Neuronal stem cell (in vitro differentiated cells): ENCODE results near the gene HAUS2.

Experiments
- DNase-seq: peaks from one replicate; pipeline ENCODE4 v3.0.0-alpha.2; 2013; ENCODE audit warnings: low spot score
- H2AFZ ChIP-seq: one replicate; pipeline ENCODE4 v1.6.1; 2013; ENCODE audit warnings: mild to moderate bottlenecking, low read length, inconsistent platforms
- H2AK5ac ChIP-seq: 2 replicates; pipeline ENCODE4 v1.6.1; 2013; ENCODE audit warnings: low read depth, mild to moderate bottlenecking, inconsistent platforms, low read length, moderate library complexity, mixed read lengths
- H2BK120ac ChIP-seq: 2 replicates; pipeline ENCODE4 v1.6.1; 2013; ENCODE audit warnings: low read depth, mild to moderate bottlenecking, inconsistent platforms, low read length, moderate library complexity, mixed read lengths
- H2BK12ac ChIP-seq: one replicate; pipeline ENCODE4 v1.6.1; 2013; ENCODE audit warnings: low read length, inconsistent platforms
- H2BK15ac ChIP-seq: 2 replicates; pipeline ENCODE4 v1.6.1; 2013; ENCODE audit warnings: mild to moderate bottlenecking, low read length, inconsistent platforms, mixed read lengths
- H2BK5ac ChIP-seq: one replicate; pipeline ENCODE4 v1.6.1; 2013; ENCODE audit warnings: inconsistent platforms, mild to moderate bottlenecking, low read length, moderate library complexity
- H3K14ac ChIP-seq: one replicate; pipeline ENCODE4 v1.6.1; 2013; ENCODE audit warnings: low read length, inconsistent platforms
- H3K18ac ChIP-seq: 2 replicates; pipeline ENCODE4 v1.6.1; 2013; ENCODE audit warnings: low read length, inconsistent platforms
- H3K23ac ChIP-seq: 2 replicates; pipeline ENCODE4 v1.6.1; 2013; ENCODE audit warnings: low read depth, mild to moderate bottlenecking, mixed read lengths, low read length, inconsistent platforms; ENCODE audit not compliant: poor library complexity
- H3K27ac ChIP-seq: replicated peaks from 3 replicates; pipeline ENCODE4 v1.5.1; 2013; ENCODE audit warnings: low read length, inconsistent platforms
- H3K27me3 ChIP-seq, 3 experiments: 2 replicates each; pipeline ENCODE4 v1.6.1; 2013; ENCODE audit warnings: low read length in 3 of 3, mild to moderate bottlenecking in 2 of 3, inconsistent platforms in 1 of 3, low read depth in 1 of 3, mixed read lengths in 1 of 3, moderate library complexity in 1 of 3; ENCODE audit not compliant: control insufficient read depth in 3 of 3, insufficient read depth in 3 of 3
- H3K36me3 ChIP-seq, 2 donors: replicated peaks in 1 of 2; 2 replicates each; pipeline ENCODE4 v1.6.1; 2013; ENCODE audit warnings: low read length in 2 of 2; ENCODE audit not compliant: control insufficient read depth in 2 of 2, insufficient read depth in 2 of 2
- H3K4ac ChIP-seq: 2 replicates; pipeline ENCODE4 v1.6.1; 2013; ENCODE audit warnings: inconsistent platforms, mild to moderate bottlenecking, low read length, moderate library complexity
- H3K4me1 ChIP-seq, 2 donors: 1 replicate in 1 of 2; 2 replicates in 1 of 2; pipeline ENCODE4 v1.6.1; 2013; ENCODE audit warnings: low read length in 2 of 2, low read depth in 1 of 2; ENCODE audit not compliant: control insufficient read depth in 2 of 2, insufficient read depth in 1 of 2
- H3K4me2 ChIP-seq: one replicate; pipeline ENCODE4 v1.6.1; 2013; ENCODE audit warnings: mild to moderate bottlenecking, low read length, inconsistent platforms; ENCODE audit not compliant: insufficient read depth, poor library complexity, severe bottlenecking
- H3K4me3 ChIP-seq, 2 donors: 2 replicates each; pipeline ENCODE4 v1.5.1; 2013; ENCODE audit warnings: low read length in 2 of 2, mild to moderate bottlenecking in 2 of 2, inconsistent platforms in 1 of 2, moderate library complexity in 1 of 2
- H3K79me1 ChIP-seq: one replicate; pipeline ENCODE4 v1.6.1; 2013; ENCODE audit warnings: low read depth, mild to moderate bottlenecking, inconsistent platforms, low read length, moderate library complexity
- H3K9ac ChIP-seq: one replicate; pipeline ENCODE4 v1.6.1; 2013; ENCODE audit warnings: mild to moderate bottlenecking, low read depth, low read length, inconsistent platforms; ENCODE audit not compliant: poor library complexity
- H3K9me3 ChIP-seq, 2 donors: replicated peaks in 1 of 2; 2 replicates each; pipeline versions ENCODE3 to v1.6.1; 2013; ENCODE audit warnings: low read length in 2 of 2, mild to moderate bottlenecking in 2 of 2, inconsistent platforms in 1 of 2, low read depth in 1 of 2, mixed read lengths in 1 of 2, moderate library complexity in 1 of 2; ENCODE audit not compliant: control insufficient read depth in 2 of 2, insufficient read depth in 1 of 2
- H4K8ac ChIP-seq: one replicate; pipeline ENCODE4 v1.6.1; 2013; ENCODE audit warnings: low read depth, mild to moderate bottlenecking, inconsistent platforms, low read length, moderate library complexity
- H4K91ac ChIP-seq: one replicate; pipeline ENCODE4 v1.6.1; 2013; ENCODE audit warnings: low read length, low read depth, mild to moderate bottlenecking, inconsistent platforms; ENCODE audit not compliant: poor library complexity
- WGBS, 2 donors: extraction: QIAGEN DNeasy Blood & Tissue Kit; methylation state at CpG; one replicate each; pipeline ENCODE4 v1.1.7; 2013; ENCODE audit warnings: missing lambda C conversion rate in 2 of 2, mixed read lengths in 1 of 2; ENCODE audit not compliant: insufficient read length in 2 of 2, insufficient replicate concordance in 1 of 2; ENCODE audit errors: extremely low coverage in 2 of 2; 5-methylcytosine and 5-hydroxymethylcytosine counted together

HAUS2 gene

GRCh38 chr15:42608752-42609488 is 60.3 kb downstream of the HAUS2 start:
- Histone ChIP-seq H3K27ac (no peak overlapping the region), H3K18ac (no peak overlapping the region), H4K91ac (no peak overlapping the region), H3K9ac (no peak overlapping the region), H2AFZ (no peak overlapping the region), H4K8ac (no peak overlapping the region), H3K27me3 (no peaks in the 10 kb centered on the region), H2BK12ac (no peak overlapping the region), H3K4me2 (no peak overlapping the region), H2AK5ac (no peak overlapping the region), H3K14ac (no peak overlapping the region), H3K23ac (no peak overlapping the region), H2BK120ac (no peak overlapping the region), H3K36me3 (peaks cover 0 to 28% of the 10 kb centered on the region in 2 donors), H3K4ac (no peak overlapping the region), H2BK5ac (no peak overlapping the region), H2BK15ac (no peak overlapping the region), H3K4me1 (peaks cover 0 to 4% of the 10 kb centered on the region in 2 donors), H3K79me1 (no peaks in the 10 kb centered on the region), H3K9me3 (no peaks in the 10 kb centered on the region), H3K4me3 (no peak overlapping the region)
- no CpG with 5 or more reads among the region's 7 CpGs for WGBS, 2 donors
- no peak for DNase-seq

- H3K27ac ChIP-seq = no peak overlapping the region
- no peaks in the 10 kb centered on the region for H3K9me3 ChIP-seq
- no peak overlapping the region for H2AK5ac ChIP-seq
- H3K18ac ChIP-seq = no peak overlapping the region
- no peak overlapping the region for H4K8ac ChIP-seq
- H3K4me2 ChIP-seq = no peak overlapping the region
- H4K91ac ChIP-seq = no peak overlapping the region
- no peak overlapping the region for H2AFZ ChIP-seq
- no peak overlapping the region for H3K9ac ChIP-seq
- H3K36me3 ChIP-seq = peaks cover 0 to 10% of the 10 kb centered on the region in 2 donors
- H3K23ac ChIP-seq = no peak overlapping the region
- H2BK120ac ChIP-seq = no peak overlapping the region
- DNase-seq = no peak
- no peak overlapping the region for H2BK15ac ChIP-seq
- no peak overlapping the region for H2BK12ac ChIP-seq
- H3K4me3 ChIP-seq = no peak overlapping the region
- H3K79me1 ChIP-seq = no peaks in the 10 kb centered on the region
- no peak overlapping the region for H2BK5ac ChIP-seq
- no peaks in the 10 kb centered on the region for H3K27me3 ChIP-seq
- no peak overlapping the region for H3K14ac ChIP-seq
- H3K4me1 ChIP-seq = no peaks in the 10 kb centered on the region
- H3K4ac ChIP-seq = no peak overlapping the region
- no CpG with 5 or more reads among the region's 1 CpG for WGBS, 2 donors
These were observed 62.9 kb downstream of the HAUS2 start for GRCh38 chr15:42611532-42611931.

- Histone ChIP-seq H3K18ac (no peak overlapping the region), H3K14ac (no peak overlapping the region), H3K4me2 (no peak overlapping the region), H4K91ac (no peak overlapping the region), H3K9ac (no peak overlapping the region), H2BK5ac (no peak overlapping the region), H3K27ac (no peak overlapping the region), H3K4me1 (no peaks in the 10 kb centered on the region), H3K27me3 (no peaks in the 10 kb centered on the region), H3K4me3 (no peak overlapping the region), H3K9me3 (no peaks in the 10 kb centered on the region), H3K79me1 (no peaks in the 10 kb centered on the region), H3K23ac (no peak overlapping the region), H2BK120ac (no peak overlapping the region), H2AFZ (no peak overlapping the region), H4K8ac (no peak overlapping the region), H2BK12ac (no peak overlapping the region), H3K36me3 (peaks cover 0 to 11% of the 10 kb centered on the region in 2 donors), H2AK5ac (no peak overlapping the region), H3K4ac (no peak overlapping the region), H2BK15ac (no peak overlapping the region)
- no peak for DNase-seq
- WGBS, 2 donors = no CpG with 5 or more reads among the region's 8 CpGs
These were observed 63.8 kb downstream of the HAUS2 start for GRCh38 chr15:42612367-42612912.

- Histone ChIP-seq H3K9me3 (no peaks in the 10 kb centered on the region), H2AFZ (no peak overlapping the region), H3K23ac (no peak overlapping the region), H2BK120ac (no peak overlapping the region), H2BK12ac (no peak overlapping the region), H3K14ac (no peak overlapping the region), H3K27me3 (no peaks in the 10 kb centered on the region), H3K18ac (no peak overlapping the region), H3K4me2 (no peak overlapping the region), H4K91ac (no peak overlapping the region), H3K79me1 (no peaks in the 10 kb centered on the region), H3K36me3 (peaks cover 0 to 14% of the 10 kb centered on the region in 2 donors), H2BK5ac (no peak overlapping the region), H3K9ac (no peak overlapping the region), H3K4me1 (peaks cover 7 to 13% of the 10 kb centered on the region in 2 donors), H2BK15ac (no peak overlapping the region), H4K8ac (no peak overlapping the region), H3K27ac (no peak overlapping the region), H3K4me3 (no peak overlapping the region), H2AK5ac (no peak overlapping the region), H3K4ac (no peak overlapping the region)
- no CpG with 5 or more reads among the region's 2 CpGs for WGBS, 2 donors
- DNase-seq = no peak
These were observed 67.5 kb downstream of the HAUS2 start for GRCh38 chr15:42616107-42616506.
